ENCODE results near the gene PPP1R14C.

Gene PPP1R14C

GRCh38 chr6:150256618-150257272 is 113.9 kb downstream of the PPP1R14C start:
- H3K27ac ChIP-seq: no peak overlapping the region

GRCh38 chr6:150258381-150258780 is 115.5 kb downstream of the PPP1R14C start:
- no peaks in the 10 kb centered on the region for H3K36me3 ChIP-seq
- TF ChIP-seq CTCF (IDR thresholded peaks at IDR 0.05; ENCODE audit: low read depth, low read length): no peak
- H3K27me3 ChIP-seq (ENCODE audit: insufficient read depth, low read depth, severe bottlenecking): no peaks in the 10 kb centered on the region
- H3K27ac ChIP-seq: no peak overlapping the region
- no peak for DNase-seq
- H3K4me3 ChIP-seq (ENCODE audit: low read depth, low read length): no peak overlapping the region
- no peaks in the 10 kb centered on the region for H3K9me3 ChIP-seq (ENCODE audit: severe bottlenecking)

More at GRCh38 chr6:150256618-150257272, 113.9 kb downstream of the PPP1R14C start:
- Histone ChIP-seq H3K27me3 (ENCODE audit: insufficient read depth, low read depth, severe bottlenecking) (no peaks in the 10 kb centered on the region), H3K9me3 (ENCODE audit: severe bottlenecking) (no peaks in the 10 kb centered on the region), H3K36me3 (no peaks in the 10 kb centered on the region), H3K4me3 (ENCODE audit: low read depth, low read length) (no peak overlapping the region)
- no peak for DNase-seq
- no peak for TF ChIP-seq CTCF (IDR thresholded peaks at IDR 0.05; ENCODE audit: low read depth, low read length)

GRCh38 chr6:150260931-150261330 is 118.1 kb downstream of the PPP1R14C start:
- H3K9me3 ChIP-seq (ENCODE audit: severe bottlenecking): no peaks in the 10 kb centered on the region
- H3K4me3 ChIP-seq (ENCODE audit: low read depth, low read length): no peak overlapping the region
- no peaks in the 10 kb centered on the region for H3K36me3 ChIP-seq
- TF ChIP-seq CTCF (IDR thresholded peaks at IDR 0.05; ENCODE audit: low read depth, low read length): no peak
- H3K27ac ChIP-seq: no peak overlapping the region
- no peak for DNase-seq
- no peaks in the 10 kb centered on the region for H3K27me3 ChIP-seq (ENCODE audit: insufficient read depth, low read depth, severe bottlenecking)

- Histone ChIP-seq H3K4me3 (ENCODE audit: low read depth, low read length) (no peak overlapping the region), H3K27me3 (ENCODE audit: insufficient read depth, low read depth, severe bottlenecking) (no peaks in the 10 kb centered on the region), H3K9me3 (ENCODE audit: severe bottlenecking) (no peaks in the 10 kb centered on the region), H3K27ac (no peak overlapping the region), H3K36me3 (no peaks in the 10 kb centered on the region)
- TF ChIP-seq CTCF (IDR thresholded peaks at IDR 0.05; ENCODE audit: low read depth, low read length): no peak
- no peak for DNase-seq
These were observed 119.3 kb downstream of the PPP1R14C start for GRCh38 chr6:150261997-150262697.

- Histone ChIP-seq H3K36me3 (no peaks in the 10 kb centered on the region), H3K27ac (no peak overlapping the region), H3K27me3 (ENCODE audit: insufficient read depth, low read depth, severe bottlenecking) (no peaks in the 10 kb centered on the region), H3K4me3 (ENCODE audit: low read depth, low read length) (no peak overlapping the region), H3K9me3 (ENCODE audit: severe bottlenecking) (no peaks in the 10 kb centered on the region)
- DNase-seq: no peak
- TF ChIP-seq CTCF (IDR thresholded peaks at IDR 0.05; ENCODE audit: low read depth, low read length): no peak
These were observed 121.0 kb downstream of the PPP1R14C start for GRCh38 chr6:150263765-150264404.
